NCI-H2107 (cell line): ENCODE measurements around the gene SERINC3.
"Not testable (repeated sequence)": the region's sequence is repeated elsewhere in the genome, so short reads cannot be mapped to it uniquely, and the experiment has no call there.

Experiments
- DNase-seq: peaks from one replicate; lab custom pipeline; 2025; lab: John Stamatoyannopoulos, UW

SERINC3 gene

DNA sequence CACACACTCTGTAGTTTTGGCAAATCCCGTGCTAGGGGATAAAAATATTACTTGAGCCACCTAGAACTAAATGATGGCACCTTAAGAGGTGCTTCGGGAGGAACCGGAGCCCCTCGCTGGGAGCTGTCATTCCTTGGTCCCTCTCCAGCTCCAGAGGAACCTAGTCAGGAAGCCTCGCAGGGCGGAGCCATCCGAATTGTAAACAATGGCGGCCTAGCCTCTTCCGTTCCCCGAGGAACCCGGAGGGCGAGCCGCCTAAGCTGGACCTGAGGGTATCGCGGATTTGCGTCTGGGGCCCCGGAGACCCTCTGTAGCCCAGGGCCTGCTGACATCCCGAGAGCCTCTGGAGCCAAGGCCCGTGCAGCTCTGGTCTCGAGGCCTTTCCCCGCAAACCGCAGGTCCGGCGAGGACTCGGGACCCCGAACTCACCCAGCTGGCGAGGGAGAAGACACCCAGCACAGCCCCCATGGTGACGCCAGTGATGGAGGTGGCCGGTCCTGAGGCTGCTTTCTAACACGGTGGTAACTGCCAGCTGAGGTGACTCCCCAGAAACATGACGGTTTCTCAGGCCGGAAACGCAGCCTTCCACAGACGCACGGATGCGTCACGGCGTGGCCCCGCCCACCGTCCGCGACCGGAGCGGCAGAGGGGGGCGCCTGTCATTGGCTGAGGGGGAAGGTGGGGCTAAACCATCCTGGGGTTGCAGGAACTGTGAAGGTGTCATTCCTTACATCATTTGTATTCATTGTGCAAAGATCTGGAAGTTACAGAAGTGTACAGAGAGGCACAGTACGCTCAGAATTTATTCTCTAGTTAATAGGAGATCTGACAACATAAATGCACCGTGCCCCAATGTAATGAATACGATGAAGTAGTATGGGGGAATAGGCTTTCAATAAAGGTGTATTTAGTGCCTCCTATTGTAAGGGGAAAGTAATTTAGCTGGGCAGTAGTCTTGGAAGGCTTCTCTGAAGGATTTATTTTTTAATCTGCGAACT lies at the start of gene SERINC3:
TSS of gene SERINC3 (minus strand) at position 587 of the 998 bp plus-strand sequence. CDS start at position 468, 119 bp downstream.
- DNase-seq: peak; percentile 60

DNA sequence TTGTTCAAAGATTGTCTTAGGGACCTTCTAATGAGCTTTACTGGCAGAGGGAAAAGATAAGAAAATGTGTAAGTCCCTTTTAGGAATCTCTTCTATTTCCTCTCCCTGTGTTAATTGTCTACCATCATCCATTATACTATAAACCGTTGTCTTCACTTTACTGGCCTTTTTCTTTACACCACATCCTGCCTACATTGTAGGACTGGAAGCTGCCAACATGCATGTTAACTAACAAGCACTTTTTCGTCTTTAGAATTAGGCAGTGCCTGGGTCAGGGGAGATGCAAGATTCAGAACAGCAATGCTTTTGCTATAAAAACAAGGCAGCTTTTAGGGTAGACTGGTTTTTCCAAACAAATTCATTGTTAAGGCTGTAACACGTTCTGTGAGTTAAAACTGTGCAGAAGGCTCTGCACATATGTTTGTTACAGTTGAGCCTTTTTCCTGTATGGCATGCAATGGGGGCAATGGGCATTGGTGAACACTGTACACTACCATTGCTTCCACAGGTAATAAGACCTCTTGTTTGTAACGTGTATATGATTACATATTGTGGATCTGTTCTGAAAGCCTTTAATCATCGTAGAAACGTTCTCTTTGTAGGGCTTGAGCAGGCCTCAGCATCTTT lies 49.6 kb upstream of the SERINC3 start:
- no peak for DNase-seq

DNA sequence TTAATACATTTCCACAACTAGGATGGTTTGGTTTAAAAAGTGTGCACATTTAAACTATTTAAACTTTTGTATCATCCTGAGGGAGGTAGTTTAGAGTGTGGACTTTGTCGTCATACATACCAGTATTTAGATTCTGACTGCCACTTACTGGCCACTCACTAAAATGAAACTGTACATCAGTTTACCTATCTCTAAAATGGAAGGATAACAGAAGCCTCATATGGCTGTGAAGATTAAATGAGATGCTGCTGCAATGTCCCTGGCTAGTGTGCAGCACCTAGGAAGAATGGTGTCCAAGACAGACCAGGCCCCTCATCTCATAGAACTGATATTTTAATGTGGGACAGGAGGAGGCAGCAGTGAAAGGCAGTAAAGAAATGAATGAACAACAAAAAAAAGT lies 48.5 kb upstream of the SERINC3 start:
- no peak for DNase-seq

DNA sequence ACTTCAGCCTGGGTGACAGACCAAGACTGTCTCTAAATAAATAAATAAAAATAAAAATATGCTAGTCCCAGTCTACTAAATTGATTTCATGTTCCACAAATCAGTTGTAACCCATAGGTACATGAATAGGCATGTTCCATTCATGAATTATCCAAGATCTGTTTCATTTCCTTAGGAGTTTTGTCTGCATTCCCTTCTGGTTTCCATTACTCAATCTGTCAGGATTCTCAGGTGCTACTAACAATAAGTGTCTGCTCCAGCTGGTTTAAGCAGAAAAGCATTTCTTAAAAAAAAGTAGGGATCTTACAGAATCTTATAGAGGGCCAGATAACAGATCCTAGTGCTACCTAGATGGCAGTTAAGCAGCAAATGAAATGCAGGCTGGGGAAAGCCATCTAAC lies 44.9 kb upstream of the SERINC3 start:
- DNase-seq: no peak

DNA sequence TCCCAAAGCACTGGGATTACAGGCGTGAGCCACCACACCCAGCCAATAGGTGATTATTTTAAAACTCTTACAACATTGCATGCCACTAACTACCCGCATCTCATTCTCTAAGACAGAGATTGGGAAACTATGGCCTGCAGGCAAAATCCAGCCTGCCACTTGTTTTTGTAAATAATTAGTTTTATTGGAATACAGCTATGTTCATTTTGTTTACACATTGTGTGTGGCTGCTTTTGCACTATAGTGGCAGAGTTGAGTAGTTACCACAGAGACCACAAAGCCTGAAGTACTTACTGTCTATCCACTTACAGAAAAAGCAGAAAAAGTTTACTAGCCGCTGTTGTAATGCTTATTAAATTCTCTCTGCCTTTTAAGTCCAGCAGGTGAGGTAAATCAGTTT lies 44.1 kb upstream of the SERINC3 start:
- no peak for DNase-seq

DNA sequence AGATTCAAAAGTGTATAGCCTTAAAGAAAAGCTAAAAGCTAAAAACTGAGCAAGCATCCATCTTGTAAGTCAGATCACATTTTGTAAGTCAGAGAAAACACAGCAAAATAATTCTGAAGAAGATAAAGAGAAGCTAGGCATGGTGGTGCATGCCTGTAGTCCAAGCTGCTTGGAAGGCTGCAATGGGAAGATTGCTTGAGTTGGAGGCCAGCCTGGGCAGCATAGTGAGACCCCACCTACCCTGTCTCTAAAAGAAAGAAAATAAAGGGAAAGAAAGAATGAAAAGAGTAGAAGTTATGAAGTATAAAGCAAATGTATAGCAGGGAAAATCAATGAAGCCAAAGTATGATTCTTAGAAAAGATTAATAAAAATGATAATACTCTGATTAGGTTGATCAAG lies 40.0 kb upstream of the SERINC3 start:
- DNase-seq: no peak

DNA sequence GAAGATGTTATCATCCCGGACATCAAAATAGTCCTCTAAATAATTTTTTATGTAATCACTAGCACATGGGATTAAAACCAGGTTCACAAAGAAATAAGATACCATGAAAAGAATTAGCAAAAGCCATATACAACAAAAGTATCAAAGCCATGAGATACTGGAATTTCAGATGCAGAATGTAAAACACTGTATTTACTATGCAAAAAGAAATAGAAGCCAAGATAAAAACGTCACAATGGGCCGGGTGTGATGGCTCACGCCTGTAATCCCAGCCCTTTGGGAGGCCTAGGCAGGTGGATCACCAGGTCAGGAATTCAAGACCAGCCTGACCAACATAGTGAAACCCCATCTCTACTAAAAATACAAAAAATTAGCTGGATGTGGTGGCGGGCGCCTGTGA lies 38.9 kb upstream of the SERINC3 start:
- DNase-seq: not testable (repeated sequence)

DNA sequence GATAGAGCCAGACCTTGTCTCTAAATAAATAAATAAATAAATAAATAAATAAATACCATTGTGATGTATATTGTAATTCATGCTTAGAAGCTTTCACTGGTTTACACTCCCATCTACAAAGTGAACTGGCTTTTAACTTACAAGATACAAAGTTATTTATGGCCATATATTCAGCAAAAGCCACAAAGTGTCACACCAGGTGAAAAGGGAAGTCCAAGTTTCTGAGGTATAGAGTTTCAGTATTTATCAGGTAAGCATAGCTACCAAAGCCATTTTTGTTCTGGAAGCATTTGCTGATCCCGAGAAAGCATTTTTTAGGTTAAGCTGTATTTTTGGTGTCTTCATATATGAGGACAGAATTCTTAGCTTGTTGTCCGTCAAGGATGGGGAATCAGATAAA lies 38.4 kb upstream of the SERINC3 start:
- DNase-seq: no peak

DNA sequence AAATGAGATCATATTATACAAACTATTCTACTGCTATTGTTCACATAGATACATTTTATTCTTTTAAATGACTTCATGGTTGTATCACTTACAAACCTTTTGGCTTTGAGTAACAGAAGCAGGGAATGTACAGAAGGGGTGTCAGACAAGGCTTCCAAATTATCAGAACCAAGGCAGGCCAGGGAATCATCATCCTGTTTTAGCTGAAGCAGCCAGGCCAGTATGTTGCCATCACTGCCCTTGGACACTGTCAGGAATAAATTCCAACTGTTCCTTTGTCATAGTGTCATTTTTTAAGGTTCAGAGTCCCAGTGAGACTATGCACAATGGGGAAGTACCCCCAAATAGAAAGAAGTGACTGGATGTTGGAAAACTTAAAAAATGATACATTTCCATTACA lies 37.4 kb upstream of the SERINC3 start:
- no peak for DNase-seq

DNA sequence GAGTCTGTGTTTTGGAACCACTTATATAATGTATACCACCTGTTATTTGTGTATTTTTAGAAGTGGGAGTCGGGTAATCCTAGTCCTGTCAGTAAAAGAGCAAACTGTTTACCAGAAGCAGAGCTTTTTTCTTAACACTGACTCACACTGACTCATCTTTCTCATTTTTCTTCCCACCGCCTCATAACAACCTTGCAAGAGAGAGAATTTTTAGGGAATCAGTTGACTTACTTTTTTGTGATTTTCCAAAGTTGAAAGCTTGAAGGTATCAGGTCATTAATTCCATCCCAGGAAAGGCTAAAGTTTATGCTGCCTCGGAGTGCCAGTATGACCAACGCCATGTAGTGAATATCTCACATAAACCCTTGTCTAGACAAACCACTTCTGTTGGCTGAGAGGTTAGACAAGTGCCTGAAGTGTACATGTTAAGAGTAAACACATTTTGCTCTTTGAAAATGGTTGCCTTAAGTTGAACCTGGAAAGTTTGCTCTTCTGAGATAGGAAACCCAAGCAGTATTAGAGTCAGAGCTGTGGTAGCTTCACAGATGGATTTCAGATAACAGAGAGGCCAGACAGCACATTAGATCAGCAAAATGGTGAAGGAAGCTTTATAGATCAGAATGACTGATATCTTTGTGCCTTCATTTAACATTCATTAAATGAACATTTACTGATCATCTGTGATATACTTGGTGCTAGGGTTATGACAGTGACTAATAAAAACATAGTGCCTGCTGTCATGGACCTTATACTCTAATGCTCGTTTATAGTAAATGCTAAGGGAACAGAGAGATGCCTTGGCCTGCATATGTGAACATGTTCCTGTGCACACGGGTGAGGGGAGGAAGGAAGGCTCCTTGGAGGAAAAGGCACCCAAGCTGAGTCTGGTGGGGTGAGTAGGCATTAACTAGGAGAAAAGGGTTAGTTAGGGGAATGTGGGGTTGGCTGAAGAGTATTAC lies 31.4 kb upstream of the SERINC3 start:
- no peak for DNase-seq

DNA sequence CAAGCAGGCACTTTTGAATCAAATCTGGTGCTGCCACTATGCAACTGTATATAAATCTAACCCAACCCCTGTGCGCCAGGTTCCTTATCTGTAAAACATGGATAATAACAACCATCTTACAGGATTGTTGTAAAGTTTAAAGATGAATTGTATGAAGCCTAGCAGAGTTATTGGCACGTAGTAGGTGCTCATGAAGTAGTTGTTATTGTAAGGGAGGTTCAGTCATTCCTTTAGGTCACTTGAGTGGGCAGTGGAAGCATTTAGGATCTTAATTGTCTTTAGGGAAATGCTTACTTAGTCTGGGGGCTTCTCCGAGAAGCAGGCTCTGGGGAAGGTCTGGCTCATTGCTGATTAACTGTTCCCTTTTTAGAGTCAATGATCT lies 30.7 kb upstream of the SERINC3 start:
- no peak for DNase-seq

DNA sequence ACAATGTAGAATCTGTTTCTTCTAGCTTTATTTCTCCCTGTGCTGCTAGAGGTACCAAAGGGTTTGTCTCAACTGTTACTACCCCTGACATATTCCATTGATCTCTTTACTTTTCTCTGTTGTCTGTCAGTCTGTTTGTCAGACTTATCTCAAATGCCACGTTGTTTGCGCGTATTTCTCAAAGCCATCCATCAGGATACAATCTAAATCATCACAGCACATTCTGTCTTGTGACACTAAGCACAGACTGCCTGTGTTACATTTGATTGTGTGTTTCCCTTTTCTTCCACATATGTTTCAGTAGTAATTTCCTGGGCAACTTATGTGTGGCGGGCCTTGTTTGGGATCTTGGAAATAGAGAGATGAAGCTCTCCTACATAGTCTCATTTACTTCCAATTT lies 30.2 kb upstream of the SERINC3 start:
- no peak for DNase-seq

DNA sequence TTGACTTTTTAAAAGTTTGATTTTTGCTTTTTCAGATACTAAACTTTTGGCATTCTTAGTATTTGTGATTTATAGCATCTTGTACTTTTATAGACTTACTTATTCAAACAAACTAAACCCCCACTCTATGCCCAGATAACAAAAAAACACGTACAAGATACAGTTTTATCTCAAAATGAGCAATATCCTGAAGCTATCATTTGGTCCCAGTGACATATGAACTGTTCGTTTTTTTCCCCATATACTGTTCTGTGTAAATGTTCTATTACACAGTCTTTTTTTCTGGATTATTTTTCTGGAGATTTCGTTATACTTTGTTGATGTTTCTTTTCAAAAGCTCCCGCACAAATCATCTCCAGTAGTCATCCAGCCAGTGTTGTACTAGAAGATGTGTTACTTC lies 27.3 kb upstream of the SERINC3 start:
- DNase-seq: no peak

DNA sequence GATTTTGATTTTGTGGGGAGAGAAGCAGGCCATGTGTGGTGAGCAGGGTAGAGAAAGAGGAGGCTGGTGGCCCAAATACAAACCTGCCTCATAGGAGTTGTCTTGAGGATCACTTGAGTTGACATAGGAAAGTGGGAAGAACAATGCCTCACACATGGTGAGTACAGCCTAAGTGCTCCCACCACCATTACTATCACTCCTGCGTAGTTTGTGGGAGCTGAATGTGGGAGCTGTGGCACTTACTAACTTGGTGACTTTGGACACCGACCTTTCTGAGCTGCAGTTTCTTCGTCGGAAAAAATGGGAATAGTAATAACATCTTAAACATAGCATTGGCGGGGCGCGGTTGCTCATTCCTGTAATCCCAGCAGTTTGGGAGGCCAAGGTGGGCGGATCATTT lies 25.5 kb upstream of the SERINC3 start:
- DNase-seq: no peak

DNA sequence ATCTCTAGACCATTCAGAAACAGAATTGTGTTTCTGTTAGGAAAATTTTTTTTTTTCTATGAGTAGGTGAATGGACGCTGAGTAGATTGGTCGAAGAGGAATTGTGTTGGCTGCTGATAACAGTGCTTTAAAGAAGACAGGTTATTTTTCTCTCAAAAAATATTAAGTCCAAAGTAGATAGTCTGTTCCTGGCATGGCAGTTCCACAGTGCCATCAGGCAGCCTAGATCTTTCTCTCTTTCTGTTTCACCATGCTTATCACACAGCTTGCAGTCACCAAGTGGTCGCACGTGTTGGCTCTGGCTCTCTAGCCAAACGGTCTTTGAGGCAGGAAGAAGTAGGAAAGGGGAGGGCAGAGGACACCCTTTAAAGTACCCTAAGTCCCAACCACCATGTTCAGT lies 22.4 kb upstream of the SERINC3 start:
- no peak for DNase-seq

DNA sequence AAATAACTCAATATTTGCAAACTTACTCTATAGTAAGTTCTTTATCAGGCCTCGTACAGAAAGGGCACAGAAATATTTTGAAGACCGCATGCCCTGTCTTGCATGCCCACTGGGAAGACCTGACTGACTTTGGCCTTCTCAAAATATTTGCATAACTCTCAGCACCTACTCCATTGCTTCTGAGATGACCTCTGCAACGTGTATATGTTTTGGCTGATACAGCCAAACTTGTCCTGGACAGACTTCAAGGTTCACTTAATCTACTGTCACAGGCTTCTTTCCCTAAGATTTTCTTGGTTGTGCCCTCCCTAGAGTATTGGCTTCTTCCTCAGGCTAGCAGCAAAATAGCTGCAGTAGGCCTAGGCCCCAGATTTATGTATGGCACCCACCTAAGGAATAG lies 21.5 kb upstream of the SERINC3 start:
- DNase-seq: no peak

DNA sequence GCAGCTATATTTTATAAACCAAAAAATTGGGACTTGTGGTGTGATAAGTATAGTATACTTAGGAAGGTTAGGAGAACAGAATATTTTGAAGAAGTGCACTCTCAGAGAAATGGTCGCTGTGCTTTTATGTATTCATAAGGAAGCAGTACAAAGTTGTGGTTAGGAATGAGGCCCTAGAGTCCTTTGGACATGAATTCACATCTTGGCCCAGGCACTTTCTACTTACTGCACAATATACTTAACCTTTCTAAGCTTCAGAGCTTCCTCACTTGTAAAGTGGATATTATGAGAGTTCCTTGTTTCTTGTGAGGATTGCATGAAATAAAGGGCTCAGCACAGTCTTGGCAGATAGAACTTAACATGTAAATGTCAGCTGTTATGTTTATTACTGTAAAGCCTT lies 21.0 kb upstream of the SERINC3 start:
- no peak for DNase-seq

DNA sequence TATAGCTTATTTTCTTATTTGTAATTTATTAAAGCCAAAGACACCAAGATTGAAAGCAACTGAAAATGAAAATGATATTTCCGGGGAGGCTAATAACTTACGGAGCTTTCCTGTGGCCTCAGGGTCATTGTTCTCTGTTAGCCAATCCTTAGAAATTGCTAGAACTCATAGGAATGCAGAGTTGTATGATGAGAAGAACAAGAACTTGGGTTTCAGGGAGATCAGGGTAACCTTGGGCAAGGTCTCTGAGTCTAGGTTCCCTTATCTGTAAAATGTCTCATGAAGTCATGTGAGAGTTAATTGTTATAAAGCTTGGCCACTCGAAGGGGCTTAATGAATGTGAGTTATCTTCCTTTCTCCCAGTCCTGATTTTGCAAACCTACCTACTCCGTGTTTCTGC lies 20.1 kb upstream of the SERINC3 start:
- no peak for DNase-seq

DNA sequence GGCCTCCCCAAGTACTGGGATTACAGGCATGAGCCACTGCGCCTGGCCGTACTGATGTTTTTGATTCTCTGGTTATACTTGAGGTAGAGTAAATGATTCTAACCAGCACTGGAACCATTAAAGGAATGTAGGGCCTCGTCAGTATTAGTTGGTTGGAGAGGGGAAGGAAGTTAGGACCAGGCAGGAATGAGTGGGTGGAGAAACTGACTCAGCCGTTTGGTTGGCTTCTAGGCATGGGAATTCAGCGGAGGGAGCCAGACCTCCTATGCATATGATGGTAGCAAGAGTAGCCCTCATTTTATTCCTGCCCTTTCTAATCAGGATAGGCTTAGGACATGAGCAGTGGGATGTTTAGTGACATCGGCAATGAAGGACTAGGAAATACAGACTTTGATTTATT lies 19.0 kb upstream of the SERINC3 start:
- DNase-seq: no peak

DNA sequence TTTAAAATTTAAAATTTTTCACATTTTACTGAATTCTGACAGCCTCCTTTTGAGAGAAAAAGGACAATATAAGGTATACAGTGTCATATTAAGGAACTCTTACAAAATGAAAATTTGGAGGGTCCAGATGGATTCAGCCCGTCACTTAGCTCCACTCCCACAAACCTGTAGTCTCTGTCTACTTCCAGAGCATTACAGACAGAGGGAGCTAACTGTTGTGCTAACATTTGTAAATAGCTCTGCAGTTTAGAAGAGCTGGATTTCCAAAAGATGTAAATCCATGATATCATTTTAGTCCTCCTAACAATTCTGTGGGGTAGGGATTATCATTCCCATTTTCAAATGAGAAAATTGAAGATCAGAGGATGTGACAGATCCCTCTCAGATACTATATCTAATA lies 16.1 kb upstream of the SERINC3 start:
- DNase-seq: no peak

DNA sequence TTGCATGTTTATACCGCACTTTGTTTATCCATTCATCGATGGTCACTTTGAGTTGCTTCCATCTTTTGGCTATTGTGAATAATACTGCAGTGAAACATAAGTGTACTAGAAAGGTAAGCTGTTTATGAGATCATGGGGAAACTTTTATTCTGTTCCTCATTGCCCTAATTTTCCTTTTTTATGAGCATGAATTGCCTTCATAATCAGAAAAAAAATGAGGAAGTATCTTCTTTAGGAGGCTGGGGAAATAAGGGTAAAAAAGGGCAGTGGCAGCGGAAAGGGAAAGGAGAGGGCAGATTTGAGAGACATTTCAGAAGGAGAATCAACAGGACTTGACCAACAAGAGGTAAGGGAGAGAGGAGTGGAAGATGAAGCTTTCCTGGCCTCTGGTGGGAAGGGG lies 14.3 kb upstream of the SERINC3 start:
- DNase-seq: no peak

DNA sequence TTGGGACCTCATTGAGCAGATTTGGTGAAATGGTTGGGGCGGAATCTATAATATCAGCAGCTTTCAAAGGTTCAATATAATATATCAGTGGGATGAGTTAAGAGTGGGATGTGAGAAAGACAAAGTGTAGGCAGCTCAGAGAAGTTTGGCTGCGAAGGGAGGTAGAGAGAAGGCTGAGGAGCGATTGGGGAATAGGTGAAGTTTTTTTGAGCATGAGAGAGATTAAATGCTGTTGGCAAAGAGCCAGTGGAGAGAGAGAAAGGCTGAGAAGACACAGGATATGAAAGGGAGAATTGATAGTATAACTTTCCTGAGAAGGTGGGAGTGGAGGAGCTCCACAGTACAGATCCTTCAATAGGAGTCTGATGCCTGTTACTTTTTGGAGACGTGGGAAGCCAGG lies 12.1 kb upstream of the SERINC3 start:
- DNase-seq: no peak
